GM20000 (cell line): ENCODE measurements around the gene EEA1.

Experiments used
- DNase-seq: peaks from one replicate; pipeline ENCODE4 v3.0.0; 2012; ENCODE audit warnings: low spot score
- CTCF ChIP-seq: IDR thresholded peaks from 2 replicates; pipeline ENCODE4 v1.5.1; 2012; ENCODE audit warnings: mild to moderate bottlenecking, control low read depth; ENCODE audit errors: extremely low read depth, missing control alignments

Gene EEA1

GRCh38 chr12:92771001-92771400 lies 158.1 kb downstream of the EEA1 start:
- no peak for TF ChIP-seq CTCF
- DNase-seq: no peak

- TF ChIP-seq CTCF: no peak
- DNase-seq: peak; percentile 43
Observed at GRCh38 chr12:92769124-92769901, 159.8 kb downstream of the EEA1 start.

- DNase-seq: no peak
- no peak for TF ChIP-seq CTCF
Observed at GRCh38 chr12:92765871-92766270, 163.2 kb downstream of the EEA1 start.

DNA sequence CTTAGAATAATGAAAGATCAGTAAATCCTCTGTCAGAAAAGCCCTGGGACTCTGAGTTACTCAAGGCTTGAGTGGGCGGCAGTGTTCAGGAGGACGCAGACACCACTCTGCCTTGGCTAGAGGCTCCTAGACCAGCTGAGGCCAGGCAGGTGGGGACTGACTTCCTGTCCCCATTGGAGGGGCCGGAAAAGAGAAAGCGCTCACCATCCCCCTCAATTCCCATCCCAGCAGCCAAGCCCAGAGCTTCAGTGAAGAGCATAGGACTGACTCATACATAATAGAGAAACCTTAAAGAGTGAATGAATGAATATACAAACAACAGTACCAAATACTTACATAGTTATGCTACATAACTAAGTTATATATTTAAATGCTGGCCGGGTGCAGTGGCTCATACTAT lies 164.3 kb downstream of the EEA1 start:
- DNase-seq: no peak

GRCh38 chr12:92762773-92763172 lies 166.3 kb downstream of the EEA1 start:
- TF ChIP-seq CTCF: no peak
- no peak for DNase-seq

More for the DNA sequence above, 164.3 kb downstream of the EEA1 start:
- TF ChIP-seq CTCF: no peak

DNA sequence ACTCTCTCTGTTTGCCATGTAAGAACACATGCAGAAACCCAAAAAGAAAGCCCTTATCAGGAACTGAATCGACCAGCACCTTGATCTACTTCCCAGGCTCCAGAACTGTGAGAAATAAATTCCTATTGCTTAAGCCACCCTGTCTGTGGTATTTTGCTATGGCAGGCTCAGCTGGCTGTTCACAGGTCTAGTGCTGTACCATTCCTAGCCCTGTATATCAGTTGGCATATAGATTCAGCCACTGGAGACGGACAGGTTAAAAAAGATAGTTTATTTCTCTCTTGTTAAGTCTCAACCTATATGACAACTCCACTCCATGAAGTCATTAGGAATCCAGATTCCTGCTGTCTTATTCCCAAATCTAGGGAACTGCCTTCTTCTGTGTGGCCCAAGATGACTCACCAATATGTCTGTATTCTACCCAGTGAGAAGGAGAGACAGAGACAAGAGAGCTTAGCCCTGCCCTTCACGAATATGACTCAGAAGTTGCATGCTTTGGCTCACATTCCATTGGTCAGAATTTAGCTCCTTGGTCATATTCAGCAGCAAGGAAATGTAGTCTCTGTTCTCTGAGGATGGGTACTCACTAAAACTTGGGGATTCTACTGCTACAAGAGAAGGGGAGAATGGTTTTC lies 169.3 kb downstream of the EEA1 start:
- TF ChIP-seq CTCF: no peak
- DNase-seq: no peak

DNA sequence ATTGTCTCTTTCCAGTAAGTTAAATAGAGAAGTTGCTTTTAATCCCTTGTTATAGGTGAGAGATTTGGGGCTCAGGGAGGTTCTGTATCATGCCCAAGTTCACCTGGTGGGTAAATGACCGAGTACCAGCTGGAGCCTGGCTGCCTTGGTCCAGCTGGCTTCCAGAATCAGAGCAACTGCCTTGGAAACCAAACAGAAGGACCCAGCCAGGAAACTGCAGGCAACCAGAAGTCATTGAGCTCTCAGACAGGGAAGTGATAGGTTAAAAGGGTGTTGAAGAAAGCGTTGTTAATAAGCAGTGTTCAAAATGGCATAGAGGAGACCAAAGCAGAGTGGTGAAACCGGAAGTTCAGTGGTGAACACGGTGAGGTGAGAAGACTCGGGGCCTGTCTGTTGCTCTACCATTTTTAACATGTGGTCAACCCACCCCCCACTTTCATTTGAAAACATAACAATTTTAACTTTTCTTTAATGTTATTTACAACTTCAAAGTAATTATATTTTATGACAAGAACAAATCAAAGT lies 171.4 kb downstream of the EEA1 start:
- no peak for TF ChIP-seq CTCF
- no peak for DNase-seq
